ENCODE data around the gene TSPAN11. TPM values are rescaled to one million over a fixed set of nuclear protein-coding genes. Genes with fewer than 3 reads are reported as not detected.

Gene TSPAN11
- total and polyA plus RNA-seq, 2 donors (not counting 3 experiments of a cell fraction or from before 2014, with no cell fraction given): 2.1 to 3.9 TPM

- no peak overlapping the region for H2AFZ ChIP-seq (ENCODE audit: low read depth, low read length)
- no peaks in the 10 kb centered on the region for H4K20me1 ChIP-seq (replicated peaks; ENCODE audit: control insufficient read depth, extremely low read depth, insufficient read depth, low read length)
- TF ChIP-seq EZH2 (IDR thresholded peaks at IDR 0.05; ENCODE audit: borderline replicate concordance, low read depth, low read length, severe bottlenecking) (no peak), MYC (IDR thresholded peaks at IDR 0.05; ENCODE audit: low read depth, low read length) (no peak), GATA2 (IDR thresholded peaks at IDR 0.05; ENCODE audit: insufficient read depth, insufficient read length, low read depth, low read length) (no peak), FOS (IDR thresholded peaks at IDR 0.05; ENCODE audit: borderline replicate concordance, insufficient read depth, low read length) (no peak), POLR2AphosphoS5 (IDR thresholded peaks at IDR 0.05; ENCODE audit: insufficient read depth, low read depth, low read length) (no peak), JUN (IDR thresholded peaks at IDR 0.05; ENCODE audit: borderline replicate concordance, insufficient read depth, insufficient read length, low read depth) (no peak), CTCF (IDR thresholded peaks at IDR 0.05; ENCODE audit: extremely low read depth in 1 of 2, insufficient read depth in 1 of 2, low read depth in 1 of 2, low read length in 2 of 2) (no peak), MAX (IDR thresholded peaks at IDR 0.05; ENCODE audit: insufficient read depth, insufficient read length) (no peak), POLR2A (IDR thresholded peaks at IDR 0.05; ENCODE audit: low read depth, low read length) (no peak)
- CTCF ChIA-PET: interaction anchor here (1.6 kb wide), 1 partner anchor 76 kb away, joined by 4 read pairs; no protein-coding TSS in a partner anchor
- H3K9me3 ChIP-seq (replicated peaks; ENCODE audit: control insufficient read depth, insufficient read depth, low read length): no peaks in the 10 kb centered on the region
- no TSS peak for BruUV-seq (replicated peaks)
- H3K27me3 ChIP-seq (ENCODE audit: control insufficient read depth in 2 of 2, insufficient read depth in 2 of 2, low read length in 2 of 2): peaks cover 6% of the 10 kb centered on the region in 2 experiments
- no peaks in the 10 kb centered on the region for H3K9me1 ChIP-seq (replicated peaks; ENCODE audit: control insufficient read depth, extremely low read depth, insufficient read depth, low read length)
- H3K4me3 ChIP-seq (replicated peaks in 1 of 3; ENCODE audit: insufficient read depth in 1 of 3, low read depth in 1 of 3, low read length in 3 of 3): no peak overlapping the region
- peaks cover 3% of the 10 kb centered on the region for H3K4me1 ChIP-seq (ENCODE audit: control insufficient read depth, extremely low read depth, insufficient read depth, low read length)
- no peaks in the 10 kb centered on the region for H3K79me2 ChIP-seq (ENCODE audit: control insufficient read depth, insufficient read depth, low read length)
- H3K27ac ChIP-seq (ENCODE audit: insufficient read depth, low read depth, low read length): no peak overlapping the region
- no peak overlapping the region for H3K4me2 ChIP-seq (ENCODE audit: insufficient read depth, low read length)
- DNase-seq (ENCODE audit: low read depth, low spot score) (no peak), FAIRE-seq (no peak)
- no peak overlapping the region for H3K9ac ChIP-seq (replicated peaks; ENCODE audit: extremely low read depth, insufficient read depth, low read length)
- intact Hi-C loops (cut with micrococcal nuclease) (no loop called here), dilution Hi-C loops (cut with MboI; ENCODE audit: extremely low pct_ligation_motif_present, low sequenced_read_pairs) (no loop called here)
- no peaks in the 10 kb centered on the region for H3K36me3 ChIP-seq (ENCODE audit: control insufficient read depth in 2 of 2, extremely low read depth in 1 of 2, insufficient read depth in 2 of 2, low read length in 2 of 2)
- POLR2A ChIA-PET: no interaction called here
Observed at GRCh38 chr12:30910038-30910350, 16.6 kb upstream of the TSPAN11 start.
